ENCODE data around the gene IL4I1.

The IL4I1 gene

GRCh38 chr19:49863935-49864320, 32.8 kb downstream of the IL4I1 start:
- DNase-seq (ENCODE audit: low read depth in 2 of 2), result no peak

GRCh38 chr19:49863254-49863934, 33.3 kb downstream of the IL4I1 start:
- no peak for DNase-seq (ENCODE audit: low read depth in 2 of 2)

GRCh38 chr19:49862391-49863253, 34.1 kb downstream of the IL4I1 start:
- DNase-seq (ENCODE audit: low read depth in 2 of 2), result no peak

GRCh38 chr19:49861541-49862378, 34.9 kb downstream of the IL4I1 start:
- no peak for DNase-seq (ENCODE audit: low read depth in 2 of 2)

GRCh38 chr19:49861107-49861506, 35.6 kb downstream of the IL4I1 start:
- no peak for DNase-seq (ENCODE audit: low read depth in 2 of 2)

- no peak for DNase-seq (ENCODE audit: low read depth in 2 of 2)
Measured at GRCh38 chr19:49860336-49861102, 36.2 kb downstream of the IL4I1 start.

GRCh38 chr19:49859682-49860335, 36.9 kb downstream of the IL4I1 start:
- DNase-seq (ENCODE audit: low read depth in 2 of 2), result no peak

- DNase-seq (ENCODE audit: low read depth in 2 of 2), result no peak
Measured at GRCh38 chr19:49858088-49858985, 38.4 kb downstream of the IL4I1 start.

GRCh38 chr19:49857838-49858087, 38.9 kb downstream of the IL4I1 start:
- DNase-seq (ENCODE audit: low read depth in 2 of 2), result no peak

GRCh38 chr19:49857061-49857837, 39.4 kb downstream of the IL4I1 start:
- no peak for DNase-seq (ENCODE audit: low read depth in 2 of 2)

- no peak for DNase-seq (ENCODE audit: low read depth in 2 of 2)
Measured at GRCh38 chr19:49856574-49857021, 40.1 kb downstream of the IL4I1 start.

- DNase-seq (ENCODE audit: low read depth in 2 of 2), result no peak
Measured at GRCh38 chr19:49855676-49856573, 40.8 kb downstream of the IL4I1 start.

- no peak for DNase-seq (ENCODE audit: low read depth in 2 of 2)
Measured at GRCh38 chr19:49855277-49855675, 41.4 kb downstream of the IL4I1 start.

- no peak for DNase-seq (ENCODE audit: low read depth in 2 of 2)
Measured at GRCh38 chr19:49854378-49855263, 42.1 kb downstream of the IL4I1 start.

- no peak for DNase-seq (ENCODE audit: low read depth in 2 of 2)
Measured at GRCh38 chr19:49853852-49854377, 42.8 kb downstream of the IL4I1 start.

GRCh38 chr19:49852631-49853126, 44.0 kb downstream of the IL4I1 start:
- DNase-seq (ENCODE audit: low read depth in 2 of 2), result no peak

All from stimulated activated CD4-positive, alpha-beta T cell treated with anti-CD3 and anti-CD28 coated beads, Interleukin-15, amount 100 ng/mL, for 48 hours (primary cell).